GM12878 (cell line): ENCODE results near the gene ADCK1. TPM values are rescaled to one million over a fixed set of nuclear protein-coding genes. Genes with fewer than 3 reads are reported as not detected.

Source experiments
- ATAC-seq: fragments of 200-7000 bp; cut with Tn5 transposase; 3 replicates; pipeline ENCODE4 v1.9.1; 2020; ENCODE audit warnings: mild to moderate bottlenecking, moderate library complexity
- BruUV-seq: library from RNA; stranded (reverse); fragments of 400-500 nt; replicated peaks from 2 replicates; lab custom pipeline; 2021; lab: Mats Ljungman, UMichigan
- CTCF ChIA-PET: fragments of 300-600 bp; sonication (Branson Sonifier 250); formaldehyde crosslinking; extraction: SDS; loops from one replicate; lab custom pipeline; 2021; ENCODE audit warnings: inconsistent platforms; lab: Yijun Ruan, JAX
- POLR2A ChIA-PET: fragments of 350-600 bp; formaldehyde crosslinking; extraction: SDS; loops from one replicate; lab custom pipeline; 2021; ENCODE audit warnings: inconsistent platforms; lab: Charles Lee
- RAD21 ChIA-PET: fragments of 300-600 bp; sonication (Branson Sonifier 250); formaldehyde crosslinking; loops from one replicate; lab custom pipeline; 2023; ENCODE audit warnings: antibody characterized with exemption; ENCODE audit not compliant: unreplicated experiment; lab: Charles Lee
- SMC1A ChIA-PET: fragments of 300-600 bp; sonication (Branson Sonifier 250); formaldehyde crosslinking; loops from one replicate; lab custom pipeline; 2023; ENCODE audit not compliant: unreplicated experiment, uncharacterized antibody; lab: Charles Lee
- DNase-seq: peaks from one replicate; pipeline ENCODE4 v3.0.0-alpha.2; 2011; ENCODE audit warnings: low read depth, low spot score
- FAIRE-seq: peaks from 3 replicates; lab custom pipeline; 2011; peaks lifted over from hg19 to GRCh38; lab: Jason Lieb, UNC
- H2AFZ ChIP-seq: 2 replicates; pipeline ENCODE4 v1.6.0; 2011; ENCODE audit warnings: low read depth, low read length, control low read depth; ENCODE audit not compliant: control insufficient read depth
- H3K27ac ChIP-seq: 2 replicates; pipeline ENCODE4 v1.5.1; 2011; ENCODE audit warnings: control low read depth; ENCODE audit not compliant: control insufficient read depth, insufficient read depth
- H3K27me3 ChIP-seq, 2 experiments: replicated peaks in 1 of 2; 2 replicates each; pipeline versions ENCODE4 v1.6.0 to v1.6.1; 2011; ENCODE audit warnings: low read length in 1 of 2; ENCODE audit not compliant: control insufficient read depth in 2 of 2, insufficient read depth in 2 of 2
- H3K36me3 ChIP-seq, 2 experiments: 2 replicates each; pipeline ENCODE4 v1.5.1; 2011; ENCODE audit warnings: low read length in 1 of 2; ENCODE audit not compliant: control insufficient read depth in 2 of 2, insufficient read depth in 2 of 2
- H3K4me1 ChIP-seq: 2 replicates; pipeline ENCODE4 v1.6.1; 2011; ENCODE audit warnings: mild to moderate bottlenecking, low read length, moderate library complexity, mixed read lengths; ENCODE audit not compliant: control insufficient read depth, insufficient read depth
- H3K4me2 ChIP-seq: 2 replicates; pipeline ENCODE4 v1.6.0; 2011; ENCODE audit warnings: control low read depth; ENCODE audit not compliant: control insufficient read depth, insufficient read depth
- H3K4me3 ChIP-seq: fragments of 200-600 bp; sonication (generic); 2 replicates; pipeline ENCODE4 v1.5.1; 2016
- H3K79me2 ChIP-seq: 2 replicates; pipeline ENCODE4 v1.6.0; 2011; ENCODE audit warnings: low read length; ENCODE audit not compliant: control insufficient read depth, insufficient read depth
- H3K9ac ChIP-seq: 2 replicates; pipeline ENCODE4 v1.8.0; 2011; ENCODE audit warnings: low read length, control low read depth, mixed read lengths; ENCODE audit not compliant: control insufficient read depth, insufficient read depth
- H3K9me3 ChIP-seq: replicated peaks from 3 replicates; pipeline ENCODE4 v1.5.1; 2011; ENCODE audit warnings: mild to moderate bottlenecking, low read length; ENCODE audit not compliant: control insufficient read depth, insufficient read depth
- H4K20me1 ChIP-seq: 2 replicates; pipeline ENCODE4 v1.6.0; 2011; ENCODE audit not compliant: control insufficient read depth, insufficient read depth
- ASH2L ChIP-seq: fragments of 300-600, 200-600 bp; sonication (generic); IDR thresholded peaks from 2 replicates; pipeline ENCODE4 v1.6.1; 2017; ENCODE audit warnings: low read depth, mild to moderate bottlenecking, borderline replicate concordance
- BCLAF1 ChIP-seq: fragments of 450-650 bp; IDR thresholded peaks from 2 replicates; pipeline ENCODE4 v1.6.1; 2017; ENCODE audit warnings: antibody characterized with exemption, mild to moderate bottlenecking, moderate library complexity
- CREB1 ChIP-seq: IDR thresholded peaks from 2 replicates; pipeline ENCODE4 v1.6.1; 2012; ENCODE audit warnings: low read depth, mild to moderate bottlenecking, inconsistent platforms
- HDAC6 ChIP-seq: fragments of 200-600 bp; sonication (generic); IDR thresholded peaks from one replicate; pipeline ENCODE4 v1.8.0; 2017; ENCODE audit warnings: antibody characterized with exemption; ENCODE audit not compliant: unreplicated experiment
- JUND ChIP-seq: IDR thresholded peaks from 2 replicates; pipeline ENCODE4 v1.6.1; 2012; ENCODE audit warnings: low read depth, mild to moderate bottlenecking, low read length, improper control_type of control experiment, moderate library complexity
- KLF5 ChIP-seq: fragments of 450-650 bp; IDR thresholded peaks from 2 replicates; pipeline ENCODE4 v1.6.1; 2014; ENCODE audit warnings: mild to moderate bottlenecking; ENCODE audit not compliant: partially characterized antibody
- MYB ChIP-seq: fragments of 150-350 bp; IDR thresholded peaks from 2 replicates; pipeline ENCODE4 v1.6.1; 2014; ENCODE audit warnings: mild to moderate bottlenecking, low read depth, low read length, borderline replicate concordance
- POLR2AphosphoS5 ChIP-seq: IDR thresholded peaks from 2 replicates; pipeline ENCODE4 v1.6.1; 2011; ENCODE audit warnings: mild to moderate bottlenecking, low read length, inconsistent platforms
- RELA ChIP-seq: fragments of 450-650 bp; IDR thresholded peaks from 2 replicates; pipeline ENCODE4 v1.8.0; 2014; ENCODE audit warnings: borderline replicate concordance; ENCODE audit not compliant: partially characterized antibody
- SKIL ChIP-seq: fragments of 450-650 bp; IDR thresholded peaks from 2 replicates; pipeline ENCODE4 v1.6.1; 2017; ENCODE audit warnings: mild to moderate bottlenecking, low read depth, inconsistent platforms; ENCODE audit not compliant: poor library complexity, severe bottlenecking
- SREBF1 ChIP-seq: IDR thresholded peaks from 2 replicates; pipeline ENCODE4 v1.6.1; 2012; ENCODE audit warnings: mild to moderate bottlenecking, low read length
- WGBS: methylation state at CpG from one replicate; pipeline ENCODE4 v1.1.6; 2016; ENCODE audit warnings: low lambda C conversion rate; ENCODE audit not compliant: insufficient replicate concordance, insufficient coverage; ENCODE audit errors: missing lambda C conversion rate; 5-methylcytosine and 5-hydroxymethylcytosine counted together
- in situ Hi-C: fragments of 300-500 bp; cut with MboI; formaldehyde crosslinking; loops from 9 replicates; pipeline ENCODE4 v1.14.3; 2018; ENCODE audit warnings: mixed read lengths
- intact Hi-C: fragments of 100-400 bp; cut with micrococcal nuclease; formaldehyde crosslinking; loops from one replicate; pipeline ENCODE4 v1.14.2; 2022; ENCODE audit not compliant: unreplicated experiment
- polyA plus RNA-seq, 11 experiments: library from polyadenylated mRNA; depleted of rRNA in 4 of 11; unstranded in 6 of 11; stranded (reverse) in 5 of 11; fragments of >200 nt; fragmentation: Nextera tagmentation in 4 of 11; fragmentation: Illumina TruSeq in 1 of 11; extraction: Ambion mirVana in 4 of 11; extraction: Trizol in 1 of 11; gene quantifications; 1 replicate in 1 of 11; 2 replicates in 10 of 11; pipeline versions ENCODE4 v1.2.1 to v1.2.3, GENCODE V29; 2011 to 2016; ENCODE audit warnings: inconsistent platforms in 2 of 11, missing spikeins in 2 of 11, low read depth in 1 of 11
- total RNA-seq, 4 experiments: library from RNA; depleted of rRNA in 3 of 4; stranded (reverse); fragments of >200 nt in 3 of 4; fragmentation: Illumina TruSeq in 1 of 4; extraction: Trizol in 1 of 4; gene quantifications; 2 replicates each; pipeline versions ENCODE4 v1.2.1 to v1.2.3, GENCODE V29; 2013 to 2021

The ADCK1 gene
- total and polyA plus RNA-seq, 10 of the 15 experiments (the other 5 are each of a cell fraction or from before 2014, with no cell fraction given) = 3.3 to 8.5 (median 5.1) TPM

GRCh38 chr14:77973246-77973645 lies 173.3 kb downstream of the ADCK1 start (continued):
- no peak for TF ChIP-seq SREBF1

GRCh38 chr14:77976591-77976990 lies 176.7 kb downstream of the ADCK1 start:
- POLR2A ChIA-PET = no interaction called here
- DNase-seq (no peak), ATAC-seq (no peak)
- H3K4me1 ChIP-seq = no peaks in the 10 kb centered on the region
- CTCF ChIA-PET = interaction anchor here (1.6 kb wide), 1 partner anchor 42 kb away, joined by 3 read pairs; no protein-coding TSS in a partner anchor
- intact Hi-C loops = no loop called here
- TF ChIP-seq RELA = no peak
- no peak for TF ChIP-seq POLR2AphosphoS5
- TF ChIP-seq ASH2L = no peak
- no peak for TF ChIP-seq JUND
- TF ChIP-seq SKIL = no peak
- TF ChIP-seq HDAC6 = no peak
- no peak for TF ChIP-seq KLF5
- no peak for TF ChIP-seq BCLAF1
- no peak for TF ChIP-seq MYB
- no peak for TF ChIP-seq CREB1
- TF ChIP-seq, all 136 proteins: peak for 0
- RAD21 ChIA-PET = no interaction called here
- no peak overlapping the region for H3K27ac ChIP-seq
- H3K9me3 ChIP-seq = no peaks in the 10 kb centered on the region
- no TSS peak for BruUV-seq
- H3K79me2 ChIP-seq = no peaks in the 10 kb centered on the region
- H3K9ac ChIP-seq = no peak overlapping the region
- no peaks in the 10 kb centered on the region; a peak in 1 of 4 replicates for H3K27me3 ChIP-seq
- H3K4me2 ChIP-seq = no peak overlapping the region
- no peak overlapping the region for H3K4me3 ChIP-seq
- H4K20me1 ChIP-seq = no peaks in the 10 kb centered on the region
- 19% methylated on average over 2 of the region's 2 CpGs for WGBS
- in situ Hi-C loops = no loop called here
- no peaks in the 10 kb centered on the region for H3K36me3 ChIP-seq
- FAIRE-seq = no peak
- H2AFZ ChIP-seq = no peak overlapping the region
- SMC1A ChIA-PET = no interaction called here
